ENCODE results near the gene CERS6. TPM values are rescaled to one million over a fixed set of nuclear protein-coding genes. Genes with fewer than 3 reads are reported as not detected.
"Not testable (repeated sequence)": the region's sequence is repeated elsewhere in the genome, so short reads cannot be mapped to it uniquely, and the experiment has no call there.

The CERS6 gene
- polyA plus RNA-seq, 4 donors = 6.8 to 55.4 (median 21.9) TPM

DNA sequence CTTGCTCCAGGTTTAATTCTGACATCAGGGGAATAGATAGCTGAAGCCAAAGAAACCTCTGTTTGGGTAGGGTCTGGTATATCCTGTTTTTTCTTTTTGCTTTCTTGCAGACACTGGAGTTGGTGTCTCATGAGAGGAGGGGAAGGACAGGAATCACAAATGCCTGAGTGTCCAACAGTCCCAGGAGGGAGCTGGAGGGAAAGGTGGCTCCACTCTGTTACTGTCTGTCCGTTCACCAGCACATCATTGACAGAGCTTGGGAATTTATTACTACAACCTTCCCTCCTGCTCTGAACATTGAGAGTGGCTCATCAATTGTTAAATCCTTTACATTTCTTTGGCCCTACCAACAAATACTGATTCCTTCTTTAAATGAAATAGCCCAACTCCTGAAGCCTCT, 194.1 kb downstream of the CERS6 start:
- DNase-seq (no peak), FAIRE-seq (no peak)
- Histone ChIP-seq H3K27me3 (ENCODE audit: control insufficient read depth in 3 of 3, insufficient read depth in 3 of 3, low read length in 3 of 3) (no peaks in the 10 kb centered on the region), H3K9me3 (ENCODE audit: control insufficient read depth in 2 of 2, insufficient read depth in 1 of 2, low read depth in 1 of 2, low read length in 1 of 2) (no peaks in the 10 kb centered on the region), H3K4me1 (ENCODE audit: control insufficient read depth in 3 of 3, insufficient read depth in 2 of 3, low read depth in 1 of 3, low read length in 2 of 3) (peaks cover 2 to 9% (median 7%) of the 10 kb centered on the region in 3 donors), H3K4me3 (ENCODE audit: low read depth in 1 of 3, low read length in 3 of 3) (no peak overlapping the region), H3K27ac (ENCODE audit: low read depth in 1 of 3, low read length in 2 of 3) (no peak overlapping the region), H3K36me3 (ENCODE audit: control insufficient read depth in 3 of 3, insufficient read depth in 2 of 3, low read depth in 1 of 3, low read length in 3 of 3) (peaks cover 0 to 2% (median 0%) of the 10 kb centered on the region in 3 donors)
- WGBS, 3 donors = 48 to 76% (median 54%) methylated on average over 1 of the region's 1 CpG

GRCh38 chr2:168650781-168651180, 194.7 kb downstream of the CERS6 start:
- Histone ChIP-seq H3K4me3 (ENCODE audit: low read depth in 1 of 3, low read length in 3 of 3) (no peak overlapping the region), H3K36me3 (ENCODE audit: control insufficient read depth in 3 of 3, insufficient read depth in 2 of 3, low read depth in 1 of 3, low read length in 3 of 3) (peaks cover 0 to 2% (median 0%) of the 10 kb centered on the region in 3 donors), H3K4me1 (ENCODE audit: control insufficient read depth in 3 of 3, insufficient read depth in 2 of 3, low read depth in 1 of 3, low read length in 2 of 3) (peaks cover 2 to 9% (median 7%) of the 10 kb centered on the region in 3 donors), H3K27ac (ENCODE audit: low read depth in 1 of 3, low read length in 2 of 3) (no peak overlapping the region), H3K9me3 (ENCODE audit: control insufficient read depth in 2 of 2, insufficient read depth in 1 of 2, low read depth in 1 of 2, low read length in 1 of 2) (no peaks in the 10 kb centered on the region), H3K27me3 (ENCODE audit: control insufficient read depth in 3 of 3, insufficient read depth in 3 of 3, low read length in 3 of 3) (no peaks in the 10 kb centered on the region)
- DNase-seq = no peak
- FAIRE-seq = no peak

GRCh38 chr2:168652997-168653921, 197.2 kb downstream of the CERS6 start:
- no peaks in the 10 kb centered on the region for H3K9me3 ChIP-seq (ENCODE audit: control insufficient read depth in 2 of 2, insufficient read depth in 1 of 2, low read depth in 1 of 2, low read length in 1 of 2)
- H3K4me1 ChIP-seq (ENCODE audit: control insufficient read depth in 3 of 3, insufficient read depth in 2 of 3, low read depth in 1 of 3, low read length in 2 of 3) = peaks cover 2 to 9% (median 7%) of the 10 kb centered on the region in 3 donors
- FAIRE-seq = no peak
- no peak overlapping the region for H3K4me3 ChIP-seq (ENCODE audit: low read depth in 1 of 3, low read length in 3 of 3)
- H3K27ac ChIP-seq (ENCODE audit: low read depth in 1 of 3, low read length in 2 of 3) = no peak overlapping the region
- DNase-seq = no peak
- peaks cover 0 to 2% (median 0%) of the 10 kb centered on the region in 3 donors for H3K36me3 ChIP-seq (ENCODE audit: control insufficient read depth in 3 of 3, insufficient read depth in 2 of 3, low read depth in 1 of 3, low read length in 3 of 3)
- no peaks in the 10 kb centered on the region for H3K27me3 ChIP-seq (ENCODE audit: control insufficient read depth in 3 of 3, insufficient read depth in 3 of 3, low read length in 3 of 3)
- WGBS, 3 donors = 66 to 80% (median 75%) methylated on average over 3 of the region's 3 CpGs

GRCh38 chr2:168654705-168655104, 198.6 kb downstream of the CERS6 start:
- Histone ChIP-seq H3K36me3 (ENCODE audit: control insufficient read depth in 3 of 3, insufficient read depth in 2 of 3, low read depth in 1 of 3, low read length in 3 of 3) (peaks cover 0 to 2% (median 0%) of the 10 kb centered on the region in 3 donors), H3K27me3 (ENCODE audit: control insufficient read depth in 3 of 3, insufficient read depth in 3 of 3, low read length in 3 of 3) (no peaks in the 10 kb centered on the region), H3K4me1 (ENCODE audit: control insufficient read depth in 3 of 3, insufficient read depth in 2 of 3, low read depth in 1 of 3, low read length in 2 of 3) (peaks cover 2 to 9% (median 4%) of the 10 kb centered on the region in 3 donors), H3K9me3 (ENCODE audit: control insufficient read depth in 2 of 2, insufficient read depth in 1 of 2, low read depth in 1 of 2, low read length in 1 of 2) (no peaks in the 10 kb centered on the region), H3K4me3 (ENCODE audit: low read depth in 1 of 3, low read length in 3 of 3) (no peak overlapping the region), H3K27ac (ENCODE audit: low read depth in 1 of 3, low read length in 2 of 3) (peak overlapping the region in 2 of 3 donors; percentile 2 to 59)
- FAIRE-seq (no peak), DNase-seq (peak; percentile 53 to 87)
- WGBS, 3 donors = 13 to 65% (median 33%) methylated on average over 1 of the region's 1 CpG

GRCh38 chr2:168655207-168655606, 199.1 kb downstream of the CERS6 start:
- no peak for FAIRE-seq

DNA sequence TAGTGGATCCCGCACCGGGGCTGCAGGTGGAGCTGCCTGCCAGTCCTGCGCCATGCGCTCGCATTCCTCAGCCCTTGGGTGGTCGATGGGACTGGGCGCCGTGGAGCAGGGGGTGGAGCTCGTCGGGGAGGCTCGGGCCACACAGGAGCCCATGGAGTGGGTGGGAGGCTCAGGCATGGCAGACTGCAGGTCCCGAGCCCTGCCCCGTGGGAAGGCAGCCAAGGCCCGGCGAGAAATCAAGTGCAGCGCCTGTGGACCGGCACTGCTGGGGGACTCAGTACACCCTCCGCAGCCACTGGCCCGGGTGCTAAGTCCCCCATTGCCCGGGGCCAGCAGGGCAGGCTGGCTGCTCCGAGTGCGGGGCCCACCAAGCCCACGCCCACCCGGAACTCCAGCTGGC, 201.3 kb downstream of the CERS6 start:
- not testable (repeated sequence) for FAIRE-seq, DNase-seq

More at GRCh38 chr2:168655207-168655606, 199.1 kb downstream of the CERS6 start:
- peaks cover 0 to 2% (median 0%) of the 10 kb centered on the region in 3 donors for H3K36me3 ChIP-seq (ENCODE audit: control insufficient read depth in 3 of 3, insufficient read depth in 2 of 3, low read depth in 1 of 3, low read length in 3 of 3)
- H3K27me3 ChIP-seq (ENCODE audit: control insufficient read depth in 3 of 3, insufficient read depth in 3 of 3, low read length in 3 of 3) = no peaks in the 10 kb centered on the region
- 88 to 94% (median 89%) methylated on average over 1 of the region's 1 CpG for WGBS, 3 donors
- no peaks in the 10 kb centered on the region for H3K9me3 ChIP-seq (ENCODE audit: control insufficient read depth in 2 of 2, insufficient read depth in 1 of 2, low read depth in 1 of 2, low read length in 1 of 2)
- H3K4me3 ChIP-seq (ENCODE audit: low read depth in 1 of 3, low read length in 3 of 3) = no peak overlapping the region
- H3K27ac ChIP-seq (ENCODE audit: low read depth in 1 of 3, low read length in 2 of 3) = peak overlapping the region in 2 of 3 donors; percentile 2 to 59
- DNase-seq = no peak
- peaks cover under 1 to 9% (median 2%) of the 10 kb centered on the region in 3 donors for H3K4me1 ChIP-seq (ENCODE audit: control insufficient read depth in 3 of 3, insufficient read depth in 2 of 3, low read depth in 1 of 3, low read length in 2 of 3)

DNA sequence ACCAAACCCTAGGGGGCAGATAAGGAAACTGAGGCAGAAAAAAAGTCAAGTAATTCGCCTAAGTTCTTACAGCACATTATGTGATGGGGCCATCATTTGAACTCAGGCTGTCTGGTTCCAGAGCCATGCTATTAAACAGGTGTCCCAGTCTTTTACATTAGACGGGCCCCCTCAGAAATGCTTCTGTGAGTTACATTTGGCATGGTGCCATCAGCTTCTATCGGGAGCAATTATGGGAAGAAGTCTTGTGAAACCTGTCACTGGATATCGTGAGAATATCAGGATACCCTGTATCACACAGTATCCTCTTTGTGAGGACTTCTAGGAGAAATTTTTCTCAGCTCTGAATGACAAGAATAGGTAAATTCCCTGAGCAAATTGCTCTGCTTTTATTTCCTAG, 202.6 kb downstream of the CERS6 start:
- FAIRE-seq = no peak
- H3K27ac ChIP-seq (ENCODE audit: low read depth in 1 of 3, low read length in 2 of 3) = no peak overlapping the region
- no peak for DNase-seq
- no peaks in the 10 kb centered on the region for H3K9me3 ChIP-seq (ENCODE audit: control insufficient read depth in 2 of 2, insufficient read depth in 1 of 2, low read depth in 1 of 2, low read length in 1 of 2)
- peaks cover 0 to 2% (median 0%) of the 10 kb centered on the region in 3 donors for H3K36me3 ChIP-seq (ENCODE audit: control insufficient read depth in 3 of 3, insufficient read depth in 2 of 3, low read depth in 1 of 3, low read length in 3 of 3)
- no peak overlapping the region for H3K4me3 ChIP-seq (ENCODE audit: low read depth in 1 of 3, low read length in 3 of 3)
- H3K4me1 ChIP-seq (ENCODE audit: control insufficient read depth in 3 of 3, insufficient read depth in 2 of 3, low read depth in 1 of 3, low read length in 2 of 3) = peaks cover 0 to 11% (median 2%) of the 10 kb centered on the region in 3 donors
- H3K27me3 ChIP-seq (ENCODE audit: control insufficient read depth in 3 of 3, insufficient read depth in 3 of 3, low read length in 3 of 3) = no peaks in the 10 kb centered on the region
- 74 to 77% (median 76%) methylated on average over 4 of the region's 4 CpGs for WGBS, 3 donors

More for the DNA sequence above, 201.3 kb downstream of the CERS6 start:
- 92 to 98% (median 96%) methylated on average over 15 to 22 of the region's 24 CpGs for WGBS, 3 donors
- peaks cover 0 to 15% (median 2%) of the 10 kb centered on the region in 3 donors for H3K4me1 ChIP-seq (ENCODE audit: control insufficient read depth in 3 of 3, insufficient read depth in 2 of 3, low read depth in 1 of 3, low read length in 2 of 3)
- not testable (repeated sequence) for H3K27me3 ChIP-seq (ENCODE audit: control insufficient read depth in 3 of 3, insufficient read depth in 3 of 3, low read length in 3 of 3); H3K36me3 ChIP-seq (ENCODE audit: control insufficient read depth in 3 of 3, insufficient read depth in 2 of 3, low read depth in 1 of 3, low read length in 3 of 3); H3K9me3 ChIP-seq (ENCODE audit: control insufficient read depth in 2 of 2, insufficient read depth in 1 of 2, low read depth in 1 of 2, low read length in 1 of 2); H3K4me3 ChIP-seq (ENCODE audit: low read depth in 1 of 3, low read length in 3 of 3); H3K27ac ChIP-seq (ENCODE audit: low read depth in 1 of 3, low read length in 2 of 3)

GRCh38 chr2:168660870-168661862, 205.1 kb downstream of the CERS6 start:
- Histone ChIP-seq H3K36me3 (ENCODE audit: control insufficient read depth in 3 of 3, insufficient read depth in 2 of 3, low read depth in 1 of 3, low read length in 3 of 3) (peaks cover 0 to 4% (median 0%) of the 10 kb centered on the region in 3 donors), H3K27ac (ENCODE audit: low read depth in 1 of 3, low read length in 2 of 3) (no peak overlapping the region), H3K4me3 (ENCODE audit: low read depth in 1 of 3, low read length in 3 of 3) (no peak overlapping the region), H3K27me3 (ENCODE audit: control insufficient read depth in 3 of 3, insufficient read depth in 3 of 3, low read length in 3 of 3) (no peaks in the 10 kb centered on the region), H3K9me3 (ENCODE audit: control insufficient read depth in 2 of 2, insufficient read depth in 1 of 2, low read depth in 1 of 2, low read length in 1 of 2) (no peaks in the 10 kb centered on the region), H3K4me1 (ENCODE audit: control insufficient read depth in 3 of 3, insufficient read depth in 2 of 3, low read depth in 1 of 3, low read length in 2 of 3) (peaks cover 0 to 5% (median 0%) of the 10 kb centered on the region in 3 donors)
- no peak for FAIRE-seq
- DNase-seq = no peak
- WGBS, 3 donors = 81 to 84% (median 84%) methylated on average over 9 of the region's 9 CpGs
